ENCODE results near the gene F2R.

DNA sequence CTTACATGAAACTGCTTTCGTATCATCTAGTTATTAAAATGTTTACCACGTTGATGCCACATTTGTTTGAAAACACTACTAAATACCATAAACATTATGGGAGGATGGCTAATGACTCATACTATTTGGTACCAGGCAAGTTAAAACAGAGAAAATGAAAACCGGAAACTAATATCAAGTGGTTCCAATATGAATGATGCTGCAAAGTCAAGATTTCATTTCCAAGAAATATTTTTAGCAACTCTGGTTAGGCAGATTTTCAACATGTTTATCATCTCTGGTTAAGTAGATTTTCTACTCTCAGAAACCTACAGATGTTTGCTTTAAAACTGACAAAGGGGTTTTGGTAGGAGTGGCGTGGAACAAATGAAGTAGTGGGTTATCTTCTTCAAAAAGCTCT lies 4.9 kb upstream of the F2R start:
- TF ChIP-seq CTCF (IDR thresholded peaks at IDR 0.05) (no peak), POLR2A (IDR thresholded peaks at IDR 0.05) (no peak), EP300 (IDR thresholded peaks at IDR 0.05) (no peak)
